Spleen (tissue), 11 donors: ENCODE data around the gene VEPH1. TPM values are rescaled to one million over a fixed set of nuclear protein-coding genes. Genes with fewer than 3 reads are reported as not detected.

Experiments
- DNase-seq: peaks from one replicate; pipeline ENCODE4 v3.0.0-alpha.2; 2020
- H3K27ac ChIP-seq, 8 donors: fragments of 200-600 bp; sonication (generic) in 7 of 8; 1 replicate in 4 of 8; 2 replicates in 4 of 8; pipeline versions ENCODE4 v1.5.0 to v1.8.0; 2016 to 2021; ENCODE audit warnings: inconsistent platforms in 4 of 8, mild to moderate bottlenecking in 4 of 8, moderate library complexity in 1 of 8
- H3K27me3 ChIP-seq, 7 donors: fragments of 200-600 bp; sonication (generic) in 6 of 7; replicated peaks in 1 of 7; 1 replicate in 4 of 7; 2 replicates in 3 of 7; pipeline versions ENCODE4 v1.5.0 to v1.8.0; 2016 to 2021; ENCODE audit warnings: inconsistent platforms in 3 of 7, mild to moderate bottlenecking in 1 of 7
- H3K36me3 ChIP-seq, 6 donors: fragments of 200-600 bp; sonication (generic) in 5 of 6; 1 replicate in 4 of 6; 2 replicates in 2 of 6; pipeline versions ENCODE4 v1.5.0 to v1.8.0; 2016 to 2021; ENCODE audit warnings: inconsistent platforms in 2 of 6
- H3K4me1 ChIP-seq, 6 donors: fragments of 200-600 bp; sonication (generic) in 5 of 6; 1 replicate in 3 of 6; 2 replicates in 3 of 6; pipeline versions ENCODE4 v1.5.0 to v1.8.0; 2016 to 2021; ENCODE audit warnings: inconsistent platforms in 3 of 6
- H3K4me3 ChIP-seq, 8 donors: fragments of 200-600 bp; sonication (generic) in 7 of 8; 1 replicate in 4 of 8; 2 replicates in 4 of 8; pipeline versions ENCODE4 v1.5.0 to v1.8.0; 2016 to 2021; ENCODE audit warnings: inconsistent platforms in 4 of 8, mild to moderate bottlenecking in 4 of 8, moderate library complexity in 2 of 8
- H3K9me3 ChIP-seq, 8 donors: fragments of 200-600 bp; sonication (generic) in 7 of 8; 1 replicate in 4 of 8; 2 replicates in 4 of 8; pipeline versions ENCODE4 v1.5.0 to v1.8.0; 2016 to 2021; ENCODE audit warnings: inconsistent platforms in 4 of 8
- POLR2A ChIP-seq, 3 donors: fragments of 450-650 bp; IDR thresholded peaks; one replicate each; pipeline ENCODE4 v1.5.1; 2017; ENCODE audit warnings: antibody characterized with exemption in 3 of 3, mild to moderate bottlenecking in 1 of 3
- POLR2AphosphoS5 ChIP-seq, 3 donors: sonication (generic); formaldehyde crosslinking; IDR thresholded peaks; one replicate each; pipeline ENCODE4 v1.5.1; 2017; ENCODE audit warnings: antibody characterized with exemption in 3 of 3
- WGBS, 5 donors: extraction: QIAGEN DNeasy Blood & Tissue Kit in 3 of 5; methylation state at CpG; one replicate each; pipeline versions ENCODE4 v1.1.5 to v1.1.7; 2013 to 2018; 5-methylcytosine and 5-hydroxymethylcytosine counted together
- intact Hi-C: fragments of 100-400 bp; cut with DNase I; formaldehyde crosslinking; loops from one replicate; pipeline ENCODE4 v1.15.0; 2023; ENCODE audit warnings: low total_unique reads
- polyA plus RNA-seq, 3 donors: library from polyadenylated mRNA; stranded (reverse); fragments of 200-250 nt; gene quantifications; one replicate each; pipeline ENCODE4 v1.2.1, GENCODE V29; 2013
- total RNA-seq, 7 donors: library from RNA; depleted of rRNA in 3 of 7; stranded (reverse); fragments of >200 nt in 3 of 7; fragmentation: NEBNext Ultra II Directional in 4 of 7; extraction: Animal tissue kit (Norgen Biotek cat#: 25700) in 4 of 7; gene quantifications; one replicate each; pipeline versions ENCODE4 v1.1.0 to v1.2.1, GENCODE V29; 2016 to 2021
- TF ChIP-seq, protein P1 (sequence below), 11 experiments: fragments of 200-600 bp in 7 of 11; fragments of 450-650 bp in 4 of 11; sonication (generic) in 4 of 11; IDR thresholded peaks in 8 of 11; conservative IDR thresholded peaks in 3 of 11; 1 replicate in 7 of 11; 2 replicates in 4 of 11; pipeline versions ENCODE4 v1.4.0 to v1.8.0; 2016 to 2021; ENCODE audit warnings: antibody characterized with exemption in 11 of 11, inconsistent platforms in 4 of 11, mild to moderate bottlenecking in 1 of 11
- donor health status: healthy with polysubstance abuse.
- donor health status: DM: no; HTN: no; CAD: no; lungs with moderate emphysema.
- donor health status: DM: no; HTN: no; CAD: no.
- donor health status: Bipolar disorder and iron deficiency.
- donor health status: healthy.
- donor health status: DM: no; HTN: no; CAD: no.
- donor health status: DM: yes; HTN: yes; CAD: no.

VEPH1 gene
- total and polyA plus RNA-seq, 10 donors = 0.26 to 19.6 (median 5.8) TPM

GRCh38 chr3:157452097-157452496, 51.1 kb downstream of the VEPH1 start:
- peaks cover 0 to 3% (median 0%) of the 10 kb centered on the region in 6 donors for H3K4me1 ChIP-seq
- WGBS, 5 donors = 17 to 40% (median 24%) methylated on average over 3 of the region's 3 CpGs
- H3K36me3 ChIP-seq = no peaks in the 10 kb centered on the region
- intact Hi-C loops = no loop called here
- H3K9me3 ChIP-seq = peaks cover 0 to 5% (median 0%) of the 10 kb centered on the region in 8 donors
- H3K27me3 ChIP-seq = no peaks in the 10 kb centered on the region
- no peak overlapping the region for H3K4me3 ChIP-seq
- H3K27ac ChIP-seq = no peak overlapping the region
- no peak for DNase-seq
- no peak for TF ChIP-seq POLR2A (IDR thresholded peaks at IDR 0.05)

GRCh38 chr3:157447026-157447694, 56.1 kb downstream of the VEPH1 start:
- WGBS, 5 donors = 53 to 62% (median 55%) methylated on average over 3 of the region's 3 CpGs
- no peak for DNase-seq
- peaks cover 0 to 5% (median 0%) of the 10 kb centered on the region in 8 donors for H3K9me3 ChIP-seq
- TF ChIP-seq, protein P1, sequence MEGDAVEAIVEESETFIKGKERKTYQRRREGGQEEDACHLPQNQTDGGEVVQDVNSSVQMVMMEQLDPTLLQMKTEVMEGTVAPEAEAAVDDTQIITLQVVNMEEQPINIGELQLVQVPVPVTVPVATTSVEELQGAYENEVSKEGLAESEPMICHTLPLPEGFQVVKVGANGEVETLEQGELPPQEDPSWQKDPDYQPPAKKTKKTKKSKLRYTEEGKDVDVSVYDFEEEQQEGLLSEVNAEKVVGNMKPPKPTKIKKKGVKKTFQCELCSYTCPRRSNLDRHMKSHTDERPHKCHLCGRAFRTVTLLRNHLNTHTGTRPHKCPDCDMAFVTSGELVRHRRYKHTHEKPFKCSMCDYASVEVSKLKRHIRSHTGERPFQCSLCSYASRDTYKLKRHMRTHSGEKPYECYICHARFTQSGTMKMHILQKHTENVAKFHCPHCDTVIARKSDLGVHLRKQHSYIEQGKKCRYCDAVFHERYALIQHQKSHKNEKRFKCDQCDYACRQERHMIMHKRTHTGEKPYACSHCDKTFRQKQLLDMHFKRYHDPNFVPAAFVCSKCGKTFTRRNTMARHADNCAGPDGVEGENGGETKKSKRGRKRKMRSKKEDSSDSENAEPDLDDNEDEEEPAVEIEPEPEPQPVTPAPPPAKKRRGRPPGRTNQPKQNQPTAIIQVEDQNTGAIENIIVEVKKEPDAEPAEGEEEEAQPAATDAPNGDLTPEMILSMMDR (IDR thresholded peaks at IDR 0.05 in 8 of 11, conservative IDR thresholded peaks at IDR 0.05 in 3 of 11) = peak in 7 of 11 experiments; percentile 19 to 59 (median 36)
- TF ChIP-seq POLR2AphosphoS5 (IDR thresholded peaks at IDR 0.05) = no peak
- no peak for TF ChIP-seq POLR2A (IDR thresholded peaks at IDR 0.05)
- peaks cover 0 to 11% (median 0%) of the 10 kb centered on the region in 6 donors for H3K36me3 ChIP-seq
- intact Hi-C loops = no loop called here
- no peak overlapping the region for H3K4me3 ChIP-seq
- no peaks in the 10 kb centered on the region for H3K27me3 ChIP-seq
- H3K27ac ChIP-seq = no peak overlapping the region
- H3K4me1 ChIP-seq = peaks cover 0 to 22% (median 2%) of the 10 kb centered on the region in 6 donors

DNA sequence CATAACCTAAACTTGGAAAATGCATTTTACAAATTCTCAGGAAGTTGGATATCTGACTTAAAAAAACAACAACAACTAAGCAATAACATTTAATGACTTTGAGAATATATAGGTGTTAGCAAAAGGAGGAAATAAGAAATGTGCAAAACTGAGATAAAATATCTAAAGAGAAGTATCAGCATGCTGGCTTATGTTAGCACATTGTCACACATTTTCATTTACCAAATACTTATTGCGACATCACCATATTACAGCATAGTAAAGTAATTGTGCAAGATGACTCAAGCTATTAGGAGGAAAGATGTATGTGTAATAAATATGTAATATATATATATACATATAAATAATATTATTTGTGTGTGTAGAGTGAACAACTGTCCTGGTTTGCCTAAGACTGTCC, 57.4 kb downstream of the VEPH1 start:
- peaks cover 0 to 11% (median 0%) of the 10 kb centered on the region in 6 donors for H3K36me3 ChIP-seq
- DNase-seq = no peak
- peak overlapping the region in 3 of 8 donors; percentile 4 to 64 (median 42) for H3K27ac ChIP-seq
- no peak overlapping the region for H3K4me3 ChIP-seq
- TF ChIP-seq POLR2AphosphoS5 (IDR thresholded peaks at IDR 0.05) = no peak
- TF ChIP-seq, protein P1 (IDR thresholded peaks at IDR 0.05 in 8 of 11, conservative IDR thresholded peaks at IDR 0.05 in 3 of 11) = no peak
- 38 to 80% (median 63%) methylated on average over 1 of the region's 1 CpG for WGBS, 5 donors
- intact Hi-C loops = no loop called here
- H3K4me1 ChIP-seq = peaks cover 0 to 24% (median 3%) of the 10 kb centered on the region in 6 donors
- peaks cover 0 to 5% (median 0%) of the 10 kb centered on the region in 8 donors for H3K9me3 ChIP-seq
- no peaks in the 10 kb centered on the region for H3K27me3 ChIP-seq

- 79 to 98% (median 88%) methylated on average over 1 of the region's 1 CpG for WGBS, 5 donors
- no peak for DNase-seq
- Histone ChIP-seq H3K27ac (peak overlapping the region in 1 of 8 donors; percentile 64), H3K27me3 (no peaks in the 10 kb centered on the region), H3K9me3 (peaks cover 0 to 5% (median 0%) of the 10 kb centered on the region in 8 donors), H3K4me1 (peaks cover 0 to 28% (median 5%) of the 10 kb centered on the region in 6 donors), H3K36me3 (peaks cover 0 to 11% (median 0%) of the 10 kb centered on the region in 6 donors), H3K4me3 (no peak overlapping the region)
- TF ChIP-seq, protein P1 (IDR thresholded peaks at IDR 0.05 in 8 of 11, conservative IDR thresholded peaks at IDR 0.05 in 3 of 11) = no peak
- intact Hi-C loops = no loop called here
These were observed 58.4 kb downstream of the VEPH1 start for GRCh38 chr3:157444797-157445184.
